ENCODE measurements around the gene MICALL1.

GRCh38 chr22:37870273-37870672, 35.8 kb upstream of the MICALL1 start:
- TF ChIP-seq, protein P1, sequence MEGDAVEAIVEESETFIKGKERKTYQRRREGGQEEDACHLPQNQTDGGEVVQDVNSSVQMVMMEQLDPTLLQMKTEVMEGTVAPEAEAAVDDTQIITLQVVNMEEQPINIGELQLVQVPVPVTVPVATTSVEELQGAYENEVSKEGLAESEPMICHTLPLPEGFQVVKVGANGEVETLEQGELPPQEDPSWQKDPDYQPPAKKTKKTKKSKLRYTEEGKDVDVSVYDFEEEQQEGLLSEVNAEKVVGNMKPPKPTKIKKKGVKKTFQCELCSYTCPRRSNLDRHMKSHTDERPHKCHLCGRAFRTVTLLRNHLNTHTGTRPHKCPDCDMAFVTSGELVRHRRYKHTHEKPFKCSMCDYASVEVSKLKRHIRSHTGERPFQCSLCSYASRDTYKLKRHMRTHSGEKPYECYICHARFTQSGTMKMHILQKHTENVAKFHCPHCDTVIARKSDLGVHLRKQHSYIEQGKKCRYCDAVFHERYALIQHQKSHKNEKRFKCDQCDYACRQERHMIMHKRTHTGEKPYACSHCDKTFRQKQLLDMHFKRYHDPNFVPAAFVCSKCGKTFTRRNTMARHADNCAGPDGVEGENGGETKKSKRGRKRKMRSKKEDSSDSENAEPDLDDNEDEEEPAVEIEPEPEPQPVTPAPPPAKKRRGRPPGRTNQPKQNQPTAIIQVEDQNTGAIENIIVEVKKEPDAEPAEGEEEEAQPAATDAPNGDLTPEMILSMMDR (IDR thresholded peaks at IDR 0.05; ENCODE audit: insufficient read depth, low read length): no peak
- TF ChIP-seq SPI1 (IDR thresholded peaks at IDR 0.05; ENCODE audit: borderline replicate concordance, low read depth): no peak
- no peak for TF ChIP-seq POLR2AphosphoS5 (IDR thresholded peaks at IDR 0.05; ENCODE audit: low read depth)
- no peak for TF ChIP-seq GABPA (IDR thresholded peaks at IDR 0.05; ENCODE audit: low read depth)
- no peak for TF ChIP-seq REST (IDR thresholded peaks at IDR 0.05; ENCODE audit: insufficient replicate concordance, low read depth)

Measured in HL-60 (cell line).